SK-N-SH treated with all-trans-retinoic acid at 6 μM for 48 hours (cell line): ENCODE measurements around the gene ARF3.

Source experiments
- ATAC-seq: fragments of 200-7000 bp; cut with Tn5 transposase; 3 replicates; pipeline ENCODE4 v1.9.1; 2020; ENCODE audit warnings: mild to moderate bottlenecking, moderate library complexity
- ARNTL ChIP-seq: fragments of 450-650 bp; formaldehyde crosslinking; IDR thresholded peaks from 2 replicates; pipeline ENCODE4 v1.5.0; 2020; ENCODE audit warnings: low read depth, mild to moderate bottlenecking, moderate library complexity, borderline replicate concordance
- BACH2 ChIP-seq: fragments of 250-450 bp; sonication (Bioruptor Pico); IDR thresholded peaks from 2 replicates; pipeline ENCODE4 v1.9.0; 2021; ENCODE audit warnings: mild to moderate bottlenecking, borderline replicate concordance
- CSDC2 ChIP-seq: fragments of 250-450 bp; sonication (Bioruptor Pico); IDR thresholded peaks from 2 replicates; pipeline ENCODE4 v1.5.0; 2020; ENCODE audit warnings: mild to moderate bottlenecking, moderate library complexity
- ESRRG ChIP-seq: fragments of 250-450 bp; sonication (Bioruptor Pico); IDR thresholded peaks from 2 replicates; pipeline ENCODE4 v1.6.1; 2021; ENCODE audit warnings: mild to moderate bottlenecking
- GLIS3 ChIP-seq: fragments of 250-450 bp; sonication (Bioruptor Pico); IDR thresholded peaks from 2 replicates; pipeline ENCODE4 v1.5.0; 2020; ENCODE audit warnings: mild to moderate bottlenecking, moderate library complexity
- ISL1 ChIP-seq: fragments of 250-450 bp; sonication (Bioruptor Pico); IDR thresholded peaks from 2 replicates; pipeline ENCODE4 v2.1.2; 2022; ENCODE audit warnings: mild to moderate bottlenecking, moderate library complexity
- OSR1 ChIP-seq: fragments of 250-450 bp; sonication (Bioruptor Pico); IDR thresholded peaks from 2 replicates; pipeline ENCODE4 v1.8.0; 2022; ENCODE audit warnings: moderate library complexity, mild to moderate bottlenecking, inconsistent platforms
- PPARA ChIP-seq: fragments of 250-450 bp; sonication (Bioruptor Pico); IDR thresholded peaks from 2 replicates; pipeline ENCODE4 v1.5.0; 2020; ENCODE audit warnings: mild to moderate bottlenecking, borderline replicate concordance
- RARB ChIP-seq: fragments of 250-450 bp; sonication (Bioruptor Pico); IDR thresholded peaks from 2 replicates; pipeline ENCODE4 v1.8.0; 2021; ENCODE audit warnings: mild to moderate bottlenecking, moderate library complexity
- SNAI2 ChIP-seq: fragments of 250-450 bp; sonication (Bioruptor Pico); IDR thresholded peaks from 2 replicates; pipeline ENCODE4 v1.5.0; 2020; ENCODE audit warnings: mild to moderate bottlenecking, moderate library complexity
- TCF4 ChIP-seq: fragments of 250-450 bp; sonication (Bioruptor Pico); IDR thresholded peaks from 2 replicates; pipeline ENCODE4 v1.8.0; 2021; ENCODE audit warnings: mild to moderate bottlenecking, moderate library complexity, borderline replicate concordance
- TOX ChIP-seq: fragments of 250-450 bp; sonication (Bioruptor Pico); IDR thresholded peaks from 2 replicates; pipeline ENCODE4 v1.8.0; 2021; ENCODE audit warnings: mild to moderate bottlenecking, moderate library complexity, borderline replicate concordance
- ZC3H10 ChIP-seq: fragments of 250-450 bp; sonication (Bioruptor Pico); IDR thresholded peaks from 2 replicates; pipeline ENCODE4 v1.5.1; 2021; ENCODE audit warnings: mild to moderate bottlenecking, moderate library complexity
- ZFP3 ChIP-seq: fragments of 250-450 bp; sonication (Bioruptor Pico); IDR thresholded peaks from 2 replicates; pipeline ENCODE4 v1.5.0; 2020; ENCODE audit warnings: mild to moderate bottlenecking, moderate library complexity
- ZFP30 ChIP-seq: fragments of 450-650 bp; formaldehyde crosslinking; IDR thresholded peaks from 2 replicates; pipeline ENCODE4 v1.5.0; 2022; ENCODE audit warnings: mild to moderate bottlenecking, moderate library complexity
- ZNF565 ChIP-seq: fragments of 450-650 bp; formaldehyde crosslinking; conservative IDR thresholded peaks from 2 replicates; pipeline ENCODE4 v1.5.0; 2020; ENCODE audit warnings: low read depth, mild to moderate bottlenecking, moderate library complexity
- ZNF70 ChIP-seq: fragments of 450-650 bp; formaldehyde crosslinking; IDR thresholded peaks from 2 replicates; pipeline ENCODE4 v1.5.0; 2020; ENCODE audit warnings: mild to moderate bottlenecking, moderate library complexity
- TF ChIP-seq, protein P1 (sequence below): fragments of 250-450 bp; sonication (Bioruptor Pico); IDR thresholded peaks from 2 replicates; pipeline ENCODE4 v1.5.1; 2021; ENCODE audit warnings: mild to moderate bottlenecking, moderate library complexity
- TF ChIP-seq, protein P2 (sequence below): fragments of 250-450 bp; sonication (Bioruptor Pico); IDR thresholded peaks from 2 replicates; pipeline ENCODE4 v1.8.0; 2020; ENCODE audit warnings: mild to moderate bottlenecking, moderate library complexity, borderline replicate concordance
- TF ChIP-seq, protein P3 (sequence below): fragments of 250-450 bp; sonication (Bioruptor Pico); IDR thresholded peaks from 2 replicates; pipeline ENCODE4 v1.8.0; 2021; ENCODE audit warnings: low read depth, mild to moderate bottlenecking, moderate library complexity, borderline replicate concordance
- TF ChIP-seq, protein P4 (sequence below): fragments of 250-450 bp; sonication (Bioruptor Pico); IDR thresholded peaks from 2 replicates; pipeline ENCODE4 v1.5.1; 2020; ENCODE audit warnings: low read depth, mild to moderate bottlenecking, moderate library complexity

Gene ARF3

DNA sequence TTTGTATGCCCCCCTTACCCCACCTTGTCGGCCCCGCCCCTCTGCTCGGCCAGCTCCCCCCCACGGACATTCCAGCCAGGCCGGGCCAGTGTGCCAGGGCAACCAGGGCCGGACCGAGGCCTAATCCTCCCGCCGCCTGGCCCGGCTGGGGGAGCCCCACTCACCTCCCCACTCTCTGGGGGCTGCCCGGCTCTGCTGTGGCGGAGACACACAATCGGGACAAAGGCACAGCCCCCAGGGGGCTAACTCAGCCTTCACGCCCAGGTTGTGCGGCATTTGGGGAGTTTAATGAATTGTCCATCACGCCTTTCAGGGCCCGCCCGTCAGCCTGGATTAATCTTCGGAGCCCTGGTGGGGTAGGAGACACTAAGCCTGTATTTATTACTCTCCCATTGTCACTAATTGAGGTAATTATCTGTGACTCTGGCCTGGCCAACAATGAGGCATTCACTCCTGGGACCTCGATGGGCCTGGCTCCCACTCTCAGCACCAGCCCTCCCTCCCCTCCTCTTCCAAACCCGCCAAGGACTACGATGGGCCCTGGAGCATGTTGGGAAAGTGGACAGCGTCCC, 29.5 kb upstream of the ARF3 start:
- no peak for ATAC-seq
- no peak for TF ChIP-seq OSR1 (CRISPR knock-in tag)
- TF ChIP-seq ISL1 = no peak
- TF ChIP-seq PPARA (CRISPR knock-in tag) = no peak
- TF ChIP-seq, protein P1, sequence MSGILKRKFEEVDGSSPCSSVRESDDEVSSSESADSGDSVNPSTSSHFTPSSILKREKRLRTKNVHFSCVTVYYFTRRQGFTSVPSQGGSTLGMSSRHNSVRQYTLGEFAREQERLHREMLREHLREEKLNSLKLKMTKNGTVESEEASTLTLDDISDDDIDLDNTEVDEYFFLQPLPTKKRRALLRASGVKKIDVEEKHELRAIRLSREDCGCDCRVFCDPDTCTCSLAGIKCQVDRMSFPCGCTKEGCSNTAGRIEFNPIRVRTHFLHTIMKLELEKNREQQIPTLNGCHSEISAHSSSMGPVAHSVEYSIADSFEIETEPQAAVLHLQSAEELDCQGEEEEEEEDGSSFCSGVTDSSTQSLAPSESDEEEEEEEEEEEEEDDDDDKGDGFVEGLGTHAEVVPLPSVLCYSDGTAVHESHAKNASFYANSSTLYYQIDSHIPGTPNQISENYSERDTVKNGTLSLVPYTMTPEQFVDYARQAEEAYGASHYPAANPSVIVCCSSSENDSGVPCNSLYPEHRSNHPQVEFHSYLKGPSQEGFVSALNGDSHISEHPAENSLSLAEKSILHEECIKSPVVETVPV (CRISPR knock-in tag) = no peak
- TF ChIP-seq GLIS3 = no peak
- TF ChIP-seq ZFP3 (CRISPR knock-in tag) = no peak
- TF ChIP-seq RARB = no peak
- TF ChIP-seq ZFP30 (CRISPR knock-in tag) = no peak
- no peak for TF ChIP-seq ZNF565 (CRISPR knock-in tag)
- no peak for TF ChIP-seq ARNTL (CRISPR knock-in tag)
- no peak for TF ChIP-seq BACH2
- TF ChIP-seq, protein P2, sequence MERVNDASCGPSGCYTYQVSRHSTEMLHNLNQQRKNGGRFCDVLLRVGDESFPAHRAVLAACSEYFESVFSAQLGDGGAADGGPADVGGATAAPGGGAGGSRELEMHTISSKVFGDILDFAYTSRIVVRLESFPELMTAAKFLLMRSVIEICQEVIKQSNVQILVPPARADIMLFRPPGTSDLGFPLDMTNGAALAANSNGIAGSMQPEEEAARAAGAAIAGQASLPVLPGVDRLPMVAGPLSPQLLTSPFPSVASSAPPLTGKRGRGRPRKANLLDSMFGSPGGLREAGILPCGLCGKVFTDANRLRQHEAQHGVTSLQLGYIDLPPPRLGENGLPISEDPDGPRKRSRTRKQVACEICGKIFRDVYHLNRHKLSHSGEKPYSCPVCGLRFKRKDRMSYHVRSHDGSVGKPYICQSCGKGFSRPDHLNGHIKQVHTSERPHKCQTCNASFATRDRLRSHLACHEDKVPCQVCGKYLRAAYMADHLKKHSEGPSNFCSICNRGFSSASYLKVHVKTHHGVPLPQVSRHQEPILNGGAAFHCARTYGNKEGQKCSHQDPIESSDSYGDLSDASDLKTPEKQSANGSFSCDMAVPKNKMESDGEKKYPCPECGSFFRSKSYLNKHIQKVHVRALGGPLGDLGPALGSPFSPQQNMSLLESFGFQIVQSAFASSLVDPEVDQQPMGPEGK (CRISPR knock-in tag) = no peak
- TF ChIP-seq TOX (CRISPR knock-in tag) = no peak
- TF ChIP-seq, protein P3, sequence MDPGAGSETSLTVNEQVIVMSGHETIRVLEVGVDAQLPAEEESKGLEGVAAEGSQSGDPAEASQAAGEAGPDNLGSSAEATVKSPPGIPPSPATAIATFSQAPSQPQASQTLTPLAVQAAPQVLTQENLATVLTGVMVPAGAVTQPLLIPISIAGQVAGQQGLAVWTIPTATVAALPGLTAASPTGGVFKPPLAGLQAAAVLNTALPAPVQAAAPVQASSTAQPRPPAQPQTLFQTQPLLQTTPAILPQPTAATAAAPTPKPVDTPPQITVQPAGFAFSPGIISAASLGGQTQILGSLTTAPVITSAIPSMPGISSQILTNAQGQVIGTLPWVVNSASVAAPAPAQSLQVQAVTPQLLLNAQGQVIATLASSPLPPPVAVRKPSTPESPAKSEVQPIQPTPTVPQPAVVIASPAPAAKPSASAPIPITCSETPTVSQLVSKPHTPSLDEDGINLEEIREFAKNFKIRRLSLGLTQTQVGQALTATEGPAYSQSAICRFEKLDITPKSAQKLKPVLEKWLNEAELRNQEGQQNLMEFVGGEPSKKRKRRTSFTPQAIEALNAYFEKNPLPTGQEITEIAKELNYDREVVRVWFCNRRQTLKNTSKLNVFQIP = no peak
- TF ChIP-seq ZC3H10 (CRISPR knock-in tag) = no peak

DNA sequence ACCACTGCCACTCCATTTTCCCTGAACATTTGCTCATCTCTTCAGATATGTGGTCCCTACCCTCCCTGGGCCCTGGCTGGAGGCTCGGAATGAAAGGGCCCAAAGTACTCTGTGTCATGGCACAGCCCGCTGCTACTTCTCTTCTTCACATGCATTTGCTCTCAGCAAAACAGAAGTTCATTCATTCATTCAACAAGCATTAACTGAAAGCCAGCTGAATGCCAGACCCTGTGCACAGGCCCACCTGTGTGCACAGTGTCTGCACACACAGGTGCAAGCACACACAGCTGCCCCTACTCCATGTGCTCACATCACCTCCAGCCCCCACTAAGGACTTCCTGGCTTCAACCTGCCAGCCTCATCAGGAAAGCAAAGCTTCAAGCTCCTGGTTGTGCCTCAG, 28.6 kb upstream of the ARF3 start:
- ATAC-seq = no peak
- TF ChIP-seq ZC3H10 (CRISPR knock-in tag) = no peak
- TF ChIP-seq TCF4 (CRISPR knock-in tag) = no peak
- no peak for TF ChIP-seq ZFP3 (CRISPR knock-in tag)
- TF ChIP-seq, protein P1 (CRISPR knock-in tag) = no peak
- no peak for TF ChIP-seq ZNF70 (CRISPR knock-in tag)
- TF ChIP-seq, protein P4, sequence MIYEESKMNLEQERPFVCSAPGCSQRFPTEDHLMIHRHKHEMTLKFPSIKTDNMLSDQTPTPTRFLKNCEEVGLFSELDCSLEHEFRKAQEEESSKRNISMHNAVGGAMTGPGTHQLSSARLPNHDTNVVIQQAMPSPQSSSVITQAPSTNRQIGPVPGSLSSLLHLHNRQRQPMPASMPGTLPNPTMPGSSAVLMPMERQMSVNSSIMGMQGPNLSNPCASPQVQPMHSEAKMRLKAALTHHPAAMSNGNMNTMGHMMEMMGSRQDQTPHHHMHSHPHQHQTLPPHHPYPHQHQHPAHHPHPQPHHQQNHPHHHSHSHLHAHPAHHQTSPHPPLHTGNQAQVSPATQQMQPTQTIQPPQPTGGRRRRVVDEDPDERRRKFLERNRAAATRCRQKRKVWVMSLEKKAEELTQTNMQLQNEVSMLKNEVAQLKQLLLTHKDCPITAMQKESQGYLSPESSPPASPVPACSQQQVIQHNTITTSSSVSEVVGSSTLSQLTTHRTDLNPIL (CRISPR knock-in tag) = no peak
- no peak for TF ChIP-seq ARNTL (CRISPR knock-in tag)
- TF ChIP-seq TOX (CRISPR knock-in tag) = no peak
- no peak for TF ChIP-seq GLIS3
- no peak for TF ChIP-seq SNAI2 (CRISPR knock-in tag)
- TF ChIP-seq ESRRG = no peak
- TF ChIP-seq CSDC2 (CRISPR knock-in tag) = no peak
- TF ChIP-seq, protein P2 (CRISPR knock-in tag) = no peak
- no peak for TF ChIP-seq BACH2
- TF ChIP-seq, protein P3 = no peak
- no peak for TF ChIP-seq ISL1
- no peak for TF ChIP-seq ZNF565 (CRISPR knock-in tag)
- TF ChIP-seq, all 23 proteins: peak for 0
